Neuronal stem cell (in vitro differentiated cells): ENCODE results near the gene LRRC71.
A peak's percentile ranks its signal among the peaks of the same experiment; 100 is the strongest.

Experiments
- DNase-seq: peaks from one replicate; pipeline ENCODE4 v3.0.0-alpha.2; 2013; ENCODE audit warnings: low spot score
- H2AFZ ChIP-seq: one replicate; pipeline ENCODE4 v1.6.1; 2013; ENCODE audit warnings: mild to moderate bottlenecking, low read length, inconsistent platforms
- H2AK5ac ChIP-seq: 2 replicates; pipeline ENCODE4 v1.6.1; 2013; ENCODE audit warnings: low read depth, mild to moderate bottlenecking, inconsistent platforms, low read length, moderate library complexity, mixed read lengths
- H2BK120ac ChIP-seq: 2 replicates; pipeline ENCODE4 v1.6.1; 2013; ENCODE audit warnings: low read depth, mild to moderate bottlenecking, inconsistent platforms, low read length, moderate library complexity, mixed read lengths
- H2BK12ac ChIP-seq: one replicate; pipeline ENCODE4 v1.6.1; 2013; ENCODE audit warnings: low read length, inconsistent platforms
- H2BK15ac ChIP-seq: 2 replicates; pipeline ENCODE4 v1.6.1; 2013; ENCODE audit warnings: mild to moderate bottlenecking, low read length, inconsistent platforms, mixed read lengths
- H2BK5ac ChIP-seq: one replicate; pipeline ENCODE4 v1.6.1; 2013; ENCODE audit warnings: inconsistent platforms, mild to moderate bottlenecking, low read length, moderate library complexity
- H3K14ac ChIP-seq: one replicate; pipeline ENCODE4 v1.6.1; 2013; ENCODE audit warnings: low read length, inconsistent platforms
- H3K18ac ChIP-seq: 2 replicates; pipeline ENCODE4 v1.6.1; 2013; ENCODE audit warnings: low read length, inconsistent platforms
- H3K23ac ChIP-seq: 2 replicates; pipeline ENCODE4 v1.6.1; 2013; ENCODE audit warnings: low read depth, mild to moderate bottlenecking, mixed read lengths, low read length, inconsistent platforms; ENCODE audit not compliant: poor library complexity
- H3K27ac ChIP-seq: replicated peaks from 3 replicates; pipeline ENCODE4 v1.5.1; 2013; ENCODE audit warnings: low read length, inconsistent platforms
- H3K27me3 ChIP-seq, 3 experiments: 2 replicates each; pipeline ENCODE4 v1.6.1; 2013; ENCODE audit warnings: low read length in 3 of 3, mild to moderate bottlenecking in 2 of 3, inconsistent platforms in 1 of 3, low read depth in 1 of 3, mixed read lengths in 1 of 3, moderate library complexity in 1 of 3; ENCODE audit not compliant: control insufficient read depth in 3 of 3, insufficient read depth in 3 of 3
- H3K36me3 ChIP-seq, 2 donors: replicated peaks in 1 of 2; 2 replicates each; pipeline ENCODE4 v1.6.1; 2013; ENCODE audit warnings: low read length in 2 of 2; ENCODE audit not compliant: control insufficient read depth in 2 of 2, insufficient read depth in 2 of 2
- H3K4ac ChIP-seq: 2 replicates; pipeline ENCODE4 v1.6.1; 2013; ENCODE audit warnings: inconsistent platforms, mild to moderate bottlenecking, low read length, moderate library complexity
- H3K4me1 ChIP-seq, 2 donors: 1 replicate in 1 of 2; 2 replicates in 1 of 2; pipeline ENCODE4 v1.6.1; 2013; ENCODE audit warnings: low read length in 2 of 2, low read depth in 1 of 2; ENCODE audit not compliant: control insufficient read depth in 2 of 2, insufficient read depth in 1 of 2
- H3K4me2 ChIP-seq: one replicate; pipeline ENCODE4 v1.6.1; 2013; ENCODE audit warnings: mild to moderate bottlenecking, low read length, inconsistent platforms; ENCODE audit not compliant: insufficient read depth, poor library complexity, severe bottlenecking
- H3K4me3 ChIP-seq, 2 donors: 2 replicates each; pipeline ENCODE4 v1.5.1; 2013; ENCODE audit warnings: low read length in 2 of 2, mild to moderate bottlenecking in 2 of 2, inconsistent platforms in 1 of 2, moderate library complexity in 1 of 2
- H3K79me1 ChIP-seq: one replicate; pipeline ENCODE4 v1.6.1; 2013; ENCODE audit warnings: low read depth, mild to moderate bottlenecking, inconsistent platforms, low read length, moderate library complexity
- H3K9ac ChIP-seq: one replicate; pipeline ENCODE4 v1.6.1; 2013; ENCODE audit warnings: mild to moderate bottlenecking, low read depth, low read length, inconsistent platforms; ENCODE audit not compliant: poor library complexity
- H3K9me3 ChIP-seq, 2 donors: replicated peaks in 1 of 2; 2 replicates each; pipeline versions ENCODE3 to v1.6.1; 2013; ENCODE audit warnings: low read length in 2 of 2, mild to moderate bottlenecking in 2 of 2, inconsistent platforms in 1 of 2, low read depth in 1 of 2, mixed read lengths in 1 of 2, moderate library complexity in 1 of 2; ENCODE audit not compliant: control insufficient read depth in 2 of 2, insufficient read depth in 1 of 2
- H4K8ac ChIP-seq: one replicate; pipeline ENCODE4 v1.6.1; 2013; ENCODE audit warnings: low read depth, mild to moderate bottlenecking, inconsistent platforms, low read length, moderate library complexity
- H4K91ac ChIP-seq: one replicate; pipeline ENCODE4 v1.6.1; 2013; ENCODE audit warnings: low read length, low read depth, mild to moderate bottlenecking, inconsistent platforms; ENCODE audit not compliant: poor library complexity
- WGBS, 2 donors: extraction: QIAGEN DNeasy Blood & Tissue Kit; methylation state at CpG; one replicate each; pipeline ENCODE4 v1.1.7; 2013; ENCODE audit warnings: missing lambda C conversion rate in 2 of 2, mixed read lengths in 1 of 2; ENCODE audit not compliant: insufficient read length in 2 of 2, insufficient replicate concordance in 1 of 2; ENCODE audit errors: extremely low coverage in 2 of 2; 5-methylcytosine and 5-hydroxymethylcytosine counted together

LRRC71 gene

GRCh38 chr1:156943756-156944155 lies 23.3 kb downstream of the LRRC71 start:
- H2BK5ac ChIP-seq, result no peak overlapping the region
- DNase-seq, result no peak
- H3K27me3 ChIP-seq, result no peaks in the 10 kb centered on the region
- H3K23ac ChIP-seq, result peak overlapping the region; percentile 77
- no peaks in the 10 kb centered on the region for H3K9me3 ChIP-seq
- WGBS, 2 donors, result no CpG with 5 or more reads among the region's 3 CpGs
- H3K4ac ChIP-seq, result no peak overlapping the region
- H3K4me1 ChIP-seq, result no peaks in the 10 kb centered on the region
- no peak overlapping the region for H3K4me2 ChIP-seq
- no peak overlapping the region for H3K14ac ChIP-seq
- H3K18ac ChIP-seq, result no peak overlapping the region
- H4K8ac ChIP-seq, result no peak overlapping the region
- H3K36me3 ChIP-seq, result peaks cover 77 to 98% of the 10 kb centered on the region in 2 donors
- H2AFZ ChIP-seq, result no peak overlapping the region
- H2BK120ac ChIP-seq, result no peak overlapping the region
- no peak overlapping the region for H2AK5ac ChIP-seq
- peak overlapping the region; percentile 9 for H3K9ac ChIP-seq
- no peak overlapping the region for H2BK12ac ChIP-seq
- no peak overlapping the region for H3K27ac ChIP-seq
- no peak overlapping the region for H2BK15ac ChIP-seq
- H3K79me1 ChIP-seq, result no peaks in the 10 kb centered on the region
- H4K91ac ChIP-seq, result no peak overlapping the region
- peak overlapping the region in 1 of 2 donors; percentile 56 for H3K4me3 ChIP-seq

GRCh38 chr1:156944268-156944667 lies 23.8 kb downstream of the LRRC71 start:
- Histone ChIP-seq H3K9ac (no peak overlapping the region), H3K4me3 (no peak overlapping the region), H2BK15ac (no peak overlapping the region), H2AK5ac (no peak overlapping the region), H3K14ac (no peak overlapping the region), H2BK120ac (no peak overlapping the region), H3K23ac (no peak overlapping the region), H4K8ac (no peak overlapping the region), H4K91ac (no peak overlapping the region), H3K27ac (no peak overlapping the region), H3K36me3 (peaks cover 73 to 98% of the 10 kb centered on the region in 2 donors), H3K4me1 (no peaks in the 10 kb centered on the region), H3K9me3 (no peaks in the 10 kb centered on the region), H2AFZ (no peak overlapping the region), H2BK5ac (no peak overlapping the region), H2BK12ac (no peak overlapping the region), H3K79me1 (no peaks in the 10 kb centered on the region), H3K27me3 (no peaks in the 10 kb centered on the region), H3K4me2 (no peak overlapping the region), H3K18ac (no peak overlapping the region), H3K4ac (no peak overlapping the region)
- no CpG with 5 or more reads among the region's 1 CpG for WGBS, 2 donors
- DNase-seq, result no peak

- Histone ChIP-seq H2BK5ac (no peak overlapping the region), H3K4me1 (no peaks in the 10 kb centered on the region), H3K18ac (no peak overlapping the region), H3K27me3 (no peaks in the 10 kb centered on the region), H4K8ac (no peak overlapping the region), H2AFZ (no peak overlapping the region), H3K36me3 (peaks cover 67 to 98% of the 10 kb centered on the region in 2 donors), H3K14ac (no peak overlapping the region), H3K27ac (no peak overlapping the region), H3K9me3 (no peaks in the 10 kb centered on the region), H3K79me1 (no peaks in the 10 kb centered on the region), H3K4me3 (no peak overlapping the region), H3K23ac (no peak overlapping the region), H3K4me2 (no peak overlapping the region), H2AK5ac (no peak overlapping the region), H3K9ac (no peak overlapping the region), H4K91ac (no peak overlapping the region), H2BK120ac (no peak overlapping the region), H2BK15ac (no peak overlapping the region), H3K4ac (no peak overlapping the region), H2BK12ac (no peak overlapping the region)
- DNase-seq, result no peak
- no CpG with 5 or more reads among the region's 8 CpGs for WGBS, 2 donors
These were observed 24.4 kb downstream of the LRRC71 start for GRCh38 chr1:156944848-156945247.

GRCh38 chr1:156945881-156946661 lies 25.6 kb downstream of the LRRC71 start:
- WGBS, 2 donors, result no CpG with 5 or more reads among the region's 11 CpGs
- Histone ChIP-seq H2BK15ac (no peak overlapping the region), H3K9ac (no peak overlapping the region), H2AK5ac (no peak overlapping the region), H3K4me3 (no peak overlapping the region), H2BK12ac (no peak overlapping the region), H2AFZ (no peak overlapping the region), H3K36me3 (peaks cover 60 to 98% of the 10 kb centered on the region in 2 donors), H3K4me1 (no peaks in the 10 kb centered on the region), H3K27ac (no peak overlapping the region), H3K4me2 (no peak overlapping the region), H3K9me3 (no peaks in the 10 kb centered on the region), H3K4ac (no peak overlapping the region), H2BK5ac (no peak overlapping the region), H3K18ac (no peak overlapping the region), H4K8ac (no peak overlapping the region), H3K27me3 (no peaks in the 10 kb centered on the region), H3K14ac (no peak overlapping the region), H3K79me1 (no peaks in the 10 kb centered on the region), H4K91ac (no peak overlapping the region), H3K23ac (no peak overlapping the region), H2BK120ac (no peak overlapping the region)
- DNase-seq, result no peak
